GM19372 (cell line): Measurements from ENCODE around the gene FCGBP.
"Not testable (repeated sequence)": the region's sequence is repeated elsewhere in the genome, so short reads cannot be mapped to it uniquely, and the experiment has no call there.

Source experiments
- ATAC-seq: cut with Tn5 transposase; IDR thresholded peaks from one replicate; pipeline ENCODE4 v1.9.1; 2021; ENCODE audit warnings: mild to moderate bottlenecking, low read depth, moderate library complexity; ENCODE audit not compliant: unreplicated experiment

Gene FCGBP

DNA sequence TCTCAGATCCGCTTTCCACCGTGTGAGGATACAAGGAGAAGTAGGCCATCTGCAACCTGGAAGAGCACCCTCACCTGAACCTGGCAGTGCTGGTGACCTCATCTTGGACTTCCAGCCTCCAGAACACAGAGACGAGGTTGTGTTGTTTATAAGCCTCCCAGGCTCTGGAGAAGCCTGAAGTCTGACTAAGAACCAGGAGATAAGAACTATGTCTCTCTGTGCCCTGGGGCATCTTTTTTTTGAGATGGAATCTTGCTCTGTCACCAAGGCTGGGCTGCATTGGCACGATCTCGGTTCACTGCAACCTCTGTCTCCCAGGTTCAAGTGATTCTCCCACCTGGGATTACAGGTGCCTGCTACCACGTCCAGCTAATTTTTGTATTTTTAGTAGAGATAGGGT lies 14.5 kb downstream of the FCGBP start:
- no peak for ATAC-seq

DNA sequence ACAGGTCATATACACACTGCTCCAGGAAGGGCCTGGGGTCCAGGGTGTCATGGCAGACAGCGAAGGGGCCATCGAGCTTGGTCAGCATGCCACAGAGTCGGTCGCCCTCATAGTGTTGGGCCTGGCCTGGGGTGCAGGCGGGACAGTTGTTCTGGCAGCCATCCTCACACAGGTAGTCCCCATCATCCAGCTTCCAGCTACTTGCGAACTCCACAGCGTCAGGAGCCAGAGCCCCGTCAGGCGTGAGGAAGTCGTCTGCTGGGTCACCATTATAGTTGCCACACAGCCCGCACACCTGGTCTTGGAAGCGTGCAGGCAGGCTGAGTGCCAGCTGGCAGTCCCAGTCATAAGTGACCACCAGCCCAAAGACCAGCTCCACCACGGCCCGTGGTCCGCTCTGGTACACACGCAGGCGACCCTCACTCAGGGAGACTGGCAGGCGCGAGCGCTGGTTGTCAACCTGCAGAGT lies 16.2 kb downstream of the FCGBP start:
- ATAC-seq: no peak

DNA sequence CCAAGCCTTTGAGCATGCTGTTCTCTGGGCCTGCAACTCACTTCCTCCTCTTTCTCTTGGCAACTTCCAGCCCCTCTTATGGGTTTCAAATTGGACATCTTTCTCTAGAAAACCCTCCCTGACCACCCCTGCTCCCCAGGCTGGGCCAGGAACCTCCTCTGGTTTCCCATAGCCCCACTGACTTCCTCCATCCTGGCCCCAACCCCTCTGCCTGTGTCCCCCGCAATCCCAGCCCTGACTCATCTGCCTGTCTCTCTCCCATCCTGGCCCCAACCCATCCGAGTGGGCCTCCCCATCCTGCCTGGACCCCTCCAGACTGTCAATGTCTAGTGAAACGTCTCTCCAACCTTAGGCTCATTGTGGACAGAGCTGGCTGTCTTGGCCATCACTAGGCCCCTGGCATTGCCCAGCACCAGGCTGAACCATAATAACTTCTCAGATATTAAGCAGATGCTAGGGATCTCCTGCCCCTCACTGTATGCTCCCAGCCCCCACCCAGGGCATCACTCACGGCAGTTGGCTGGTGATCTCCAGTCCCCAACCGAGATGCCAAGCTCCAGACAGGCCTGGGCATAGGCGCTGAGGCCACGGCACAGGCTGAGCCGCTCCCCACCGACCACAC lies 16.8 kb downstream of the FCGBP start:
- no peak for ATAC-seq

DNA sequence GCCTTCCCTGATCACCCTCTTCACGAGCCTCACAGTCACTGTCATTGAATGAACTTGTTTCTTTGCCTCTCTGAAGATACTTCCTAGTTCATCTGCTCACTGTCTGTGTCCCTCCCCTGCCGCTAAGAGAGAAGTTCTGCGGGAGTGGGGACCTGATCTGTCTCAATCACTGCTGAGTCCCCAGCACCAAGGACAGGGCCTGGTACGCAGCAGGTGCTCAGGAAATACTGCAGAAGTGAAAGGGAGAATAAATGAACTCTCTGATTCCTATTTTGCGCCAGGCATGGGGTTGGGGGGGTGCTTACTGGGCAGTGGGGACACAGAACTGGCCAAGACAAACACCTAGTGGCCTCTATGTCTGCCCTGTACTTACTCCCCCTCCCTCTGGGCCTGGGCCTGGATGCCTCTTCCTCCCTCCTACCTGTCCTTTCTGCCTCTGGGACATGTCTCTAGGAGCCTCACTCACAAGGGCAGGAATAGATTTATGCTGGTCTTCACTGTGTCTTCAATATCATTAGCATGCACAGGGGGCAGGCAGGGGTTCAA lies 17.5 kb downstream of the FCGBP start:
- ATAC-seq: no peak

DNA sequence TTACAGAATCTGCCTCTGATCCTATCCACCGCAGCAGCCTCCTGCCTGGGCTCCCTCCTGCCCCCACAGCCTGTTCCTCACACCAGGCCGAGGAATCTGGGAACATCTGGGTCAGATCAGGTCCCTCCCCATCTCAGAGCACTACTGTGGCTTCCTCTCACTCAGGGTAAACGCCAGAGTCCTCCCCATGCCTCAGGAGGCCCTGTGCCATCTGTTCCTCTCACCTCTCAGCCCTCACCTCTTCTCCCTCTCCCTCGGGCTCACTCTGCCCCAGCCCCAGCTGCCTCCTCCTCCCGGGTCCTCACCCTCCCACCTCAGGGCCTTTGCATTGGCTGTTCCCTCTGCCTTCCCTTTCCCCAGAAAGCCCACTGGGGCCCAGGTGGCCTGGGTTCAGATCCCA lies 18.2 kb downstream of the FCGBP start:
- ATAC-seq: no peak

DNA sequence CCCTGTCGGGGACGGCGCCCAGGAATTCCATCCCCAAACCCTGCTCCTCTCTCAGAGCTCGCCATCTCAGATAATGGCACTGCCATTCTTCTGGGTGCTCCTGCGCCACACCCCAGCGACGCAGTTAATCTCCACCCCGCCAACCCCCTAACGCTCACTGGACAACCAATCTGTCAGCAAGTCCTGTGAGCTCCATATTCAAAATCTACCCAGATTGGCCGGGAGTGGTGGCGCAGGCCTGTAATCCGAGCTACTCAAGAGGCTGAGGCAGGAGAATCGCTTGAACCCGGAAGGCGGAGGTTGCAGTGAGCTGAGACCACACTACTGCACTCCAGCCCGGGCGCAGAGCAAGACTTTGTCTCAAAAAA lies 18.6 kb downstream of the FCGBP start:
- no peak for ATAC-seq

DNA sequence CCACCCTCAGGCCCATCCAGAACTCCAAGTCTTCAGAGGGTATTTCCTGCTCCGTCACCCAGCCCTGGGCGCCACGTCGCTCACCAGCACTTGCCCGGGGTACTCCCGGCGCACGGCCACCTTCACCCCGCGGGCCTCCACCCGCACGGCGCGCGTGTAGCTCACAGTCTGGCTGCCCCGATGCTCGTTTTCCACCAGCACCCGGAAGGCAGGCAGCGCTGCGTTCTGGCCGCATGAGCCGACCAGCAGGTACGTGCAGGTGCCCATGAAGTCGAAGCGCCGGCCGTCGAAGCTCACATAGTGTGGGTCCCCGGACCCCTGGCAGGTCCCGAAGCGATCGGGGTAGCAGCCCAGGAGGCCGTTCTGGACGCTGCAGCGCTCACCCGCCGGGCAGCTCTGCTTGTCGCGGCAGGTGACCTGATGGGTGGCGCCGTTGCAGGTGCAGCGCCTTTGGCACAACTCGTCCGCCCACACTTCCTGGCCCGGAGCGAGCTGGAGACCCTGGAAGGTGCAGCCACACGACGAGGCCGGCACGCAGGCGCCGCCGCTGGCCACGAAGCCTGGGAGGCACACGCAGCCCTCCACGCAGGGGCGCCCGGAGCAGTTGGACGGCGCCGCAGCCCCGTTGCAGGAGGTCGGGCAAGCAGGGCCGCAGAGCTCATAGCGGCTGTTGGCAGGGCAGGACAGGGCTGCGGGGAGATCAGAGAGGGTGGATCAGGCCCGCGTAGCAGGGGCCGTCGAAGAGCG lies 19.2 kb downstream of the FCGBP start:
- ATAC-seq: no peak

DNA sequence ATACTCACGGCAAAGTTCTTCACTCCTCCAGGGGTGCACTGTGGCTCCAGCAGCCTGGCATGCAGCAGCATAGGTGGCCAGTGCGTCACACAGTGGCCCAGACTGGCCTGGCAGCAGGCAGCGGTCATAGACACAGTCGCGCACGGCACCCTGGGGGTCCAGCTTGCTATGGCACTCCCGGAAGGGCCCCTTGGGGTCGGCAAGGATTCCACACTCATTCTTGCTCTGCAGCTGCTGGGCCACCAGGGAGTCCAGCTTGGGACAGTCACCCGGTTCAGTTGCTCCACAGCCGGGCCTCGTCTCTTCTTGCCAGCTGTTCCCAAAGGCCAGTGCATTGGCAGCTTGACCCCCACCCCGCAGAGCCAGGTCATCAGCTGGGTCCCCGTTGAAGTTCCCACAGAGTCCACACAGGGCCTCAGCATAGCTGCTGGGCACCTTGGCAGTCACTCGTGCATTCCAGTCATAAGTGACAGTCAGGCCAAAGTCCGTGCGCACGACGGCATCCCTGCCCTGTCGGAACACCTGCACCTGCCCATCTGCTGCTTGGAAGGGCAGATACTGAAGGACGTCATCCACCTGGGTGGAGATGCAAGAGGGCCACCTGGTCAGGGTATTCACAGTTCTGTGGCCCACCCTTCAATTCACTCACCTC lies 20.6 kb downstream of the FCGBP start:
- ATAC-seq: no peak

DNA sequence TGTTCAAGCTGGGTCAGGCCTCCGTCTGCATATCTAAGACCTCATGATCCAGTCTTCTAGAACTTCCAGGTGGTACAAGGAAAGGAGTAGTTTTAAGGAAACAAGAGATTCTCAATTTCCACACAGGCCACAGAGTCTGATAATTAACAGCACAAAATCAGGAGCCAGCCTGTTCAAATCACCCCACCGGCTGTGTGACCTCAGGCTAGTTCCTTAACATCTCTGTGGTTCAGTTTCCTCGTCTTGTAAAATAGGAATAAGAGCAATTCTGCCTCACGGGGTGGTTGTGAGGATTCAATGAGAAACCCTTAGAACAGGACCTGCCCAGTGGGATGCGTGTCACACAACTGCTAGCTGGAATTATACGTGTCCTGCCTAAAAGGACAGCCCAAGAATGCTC lies 25.6 kb downstream of the FCGBP start:
- ATAC-seq: no peak

DNA sequence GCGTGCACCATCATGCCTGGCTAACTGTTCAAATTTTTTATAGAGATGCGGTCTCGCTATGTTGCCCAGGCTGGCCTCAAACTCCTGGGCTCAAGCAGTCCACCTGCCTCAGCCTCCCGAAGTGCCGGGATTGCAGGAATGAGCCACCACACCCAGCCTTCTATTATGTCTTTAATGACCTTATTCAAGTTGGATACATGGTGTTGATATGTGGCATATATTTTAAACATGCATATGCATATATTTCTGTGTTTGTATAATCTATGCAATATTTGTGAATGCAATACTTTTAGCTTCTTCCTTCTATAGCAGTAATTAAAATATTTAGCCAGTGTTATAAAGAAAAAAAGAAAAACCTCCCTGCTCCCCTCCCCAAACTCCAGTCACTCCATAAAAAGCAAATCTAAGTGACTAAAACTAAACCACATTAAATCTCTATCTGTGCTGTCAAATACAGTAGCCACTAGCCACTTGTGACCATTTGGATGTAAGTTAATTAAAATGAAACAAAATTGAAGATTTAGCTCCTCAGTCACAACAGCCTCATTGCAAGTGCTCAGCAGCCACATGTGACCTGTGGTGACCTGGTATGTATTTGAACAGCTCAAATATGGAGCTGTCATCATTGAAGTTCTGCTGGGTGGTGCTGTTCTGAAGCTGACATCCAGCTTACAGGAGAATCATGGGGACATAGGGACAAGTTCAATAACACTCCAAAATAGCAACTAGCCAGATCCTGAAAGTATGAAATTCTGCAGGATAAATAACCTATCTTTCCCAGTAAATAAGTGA lies 27.4 kb downstream of the FCGBP start:
- no peak for ATAC-seq

DNA sequence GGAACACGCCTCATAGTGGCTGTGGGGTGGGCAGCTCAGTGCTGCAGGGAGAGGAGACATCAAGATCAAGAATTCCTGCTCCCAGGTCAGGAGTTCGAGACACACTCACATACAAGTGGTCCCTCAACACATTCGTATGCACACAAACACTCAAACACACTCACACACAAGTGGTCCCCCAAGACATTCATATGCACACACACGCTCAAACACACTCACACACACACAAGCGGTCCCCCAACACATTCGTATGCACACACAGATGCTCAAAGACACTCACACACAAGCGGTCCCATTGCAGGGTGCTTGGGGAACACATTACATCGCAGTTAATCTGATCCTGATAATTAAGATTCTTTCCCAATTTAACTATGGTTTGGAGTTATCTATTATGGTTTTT lies 28.2 kb downstream of the FCGBP start:
- ATAC-seq: no peak

DNA sequence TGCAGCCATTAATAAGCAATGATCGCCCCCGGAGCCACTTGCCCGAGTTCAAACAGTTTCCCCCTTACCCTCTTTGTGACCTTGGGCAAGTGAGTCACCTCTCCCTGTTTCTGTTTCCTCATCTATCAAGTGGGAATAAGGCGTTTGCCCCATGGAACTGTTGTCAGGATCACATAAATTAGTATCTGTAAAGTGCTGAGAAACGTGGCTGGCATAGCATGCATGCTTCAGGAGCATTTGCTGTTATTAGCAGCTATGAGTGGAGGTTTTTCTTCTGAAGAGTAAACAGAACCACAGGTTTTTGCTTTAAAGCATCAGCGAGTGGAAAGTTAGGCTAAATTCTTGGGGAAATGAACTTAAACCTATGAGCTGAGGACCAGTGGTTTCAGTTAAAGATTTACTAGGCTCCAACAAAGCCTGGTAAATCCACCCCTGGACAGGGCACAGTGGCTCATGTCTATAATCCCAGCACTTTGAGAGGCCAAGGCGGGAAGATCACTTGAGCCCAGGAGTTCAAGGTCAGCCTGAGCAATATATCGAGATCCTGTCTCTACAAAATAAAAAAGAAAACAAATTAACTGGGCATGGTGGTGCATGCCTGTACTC lies 30.8 kb downstream of the FCGBP start:
- not testable (repeated sequence) for ATAC-seq

DNA sequence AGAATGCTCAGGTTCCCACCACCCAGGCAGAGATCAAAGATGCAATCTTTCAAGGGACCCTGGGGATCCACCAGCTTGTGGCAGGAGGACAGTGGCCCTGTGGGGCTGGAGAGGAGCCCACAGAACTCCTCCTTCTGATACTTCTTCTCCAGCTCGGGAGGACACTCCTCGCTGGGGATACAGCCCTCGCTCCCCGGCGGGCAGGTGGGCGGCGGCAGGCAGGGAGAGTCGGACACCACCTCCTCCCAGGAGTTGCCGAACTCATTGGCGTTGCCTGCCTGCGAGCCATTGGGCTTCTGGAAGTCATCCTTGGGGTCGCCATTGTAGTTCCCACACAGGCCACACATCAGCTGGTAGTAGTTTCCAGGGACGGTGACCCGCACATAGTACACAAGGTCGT lies 32.1 kb downstream of the FCGBP start:
- not testable (repeated sequence) for ATAC-seq

DNA sequence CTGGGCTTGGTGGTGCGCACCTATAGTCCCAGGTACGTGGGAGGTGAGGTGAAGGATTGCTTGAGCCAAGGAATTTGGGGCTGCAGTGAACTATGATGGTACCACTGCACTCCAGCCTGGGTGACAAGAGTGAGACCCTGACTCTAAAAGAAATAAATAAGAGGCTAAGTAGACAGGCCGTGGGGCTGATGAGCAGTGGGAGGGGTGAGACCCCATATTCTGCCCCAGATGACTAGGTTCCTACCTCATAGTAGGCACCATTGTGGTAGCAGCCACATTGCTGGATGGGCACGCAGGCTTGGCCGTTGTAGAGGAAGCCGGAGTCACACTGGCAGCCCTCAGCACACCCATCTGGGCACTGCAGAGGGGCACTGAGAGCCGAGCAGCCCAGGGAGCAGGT lies 32.8 kb downstream of the FCGBP start:
- ATAC-seq: not testable (repeated sequence)

DNA sequence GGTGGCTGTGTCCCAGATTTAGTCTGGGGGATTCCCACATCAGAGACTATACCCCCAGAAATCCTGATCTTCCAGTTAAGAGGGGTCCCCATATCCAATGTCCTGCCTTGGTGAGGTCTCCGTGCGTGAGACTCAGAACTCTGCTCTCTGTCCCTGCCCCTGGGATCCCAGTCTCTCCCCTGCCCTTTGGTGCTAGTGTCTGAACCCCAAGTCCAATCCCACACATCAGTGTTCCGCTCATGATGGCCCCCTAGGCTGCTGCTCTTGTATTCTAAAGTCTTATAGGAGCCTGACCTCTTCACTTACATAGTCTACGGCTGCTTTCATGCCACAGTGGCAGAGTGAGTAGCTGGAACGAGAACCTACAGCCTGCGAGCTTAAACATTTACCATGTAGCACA lies 35.6 kb downstream of the FCGBP start:
- ATAC-seq: not testable (repeated sequence)

DNA sequence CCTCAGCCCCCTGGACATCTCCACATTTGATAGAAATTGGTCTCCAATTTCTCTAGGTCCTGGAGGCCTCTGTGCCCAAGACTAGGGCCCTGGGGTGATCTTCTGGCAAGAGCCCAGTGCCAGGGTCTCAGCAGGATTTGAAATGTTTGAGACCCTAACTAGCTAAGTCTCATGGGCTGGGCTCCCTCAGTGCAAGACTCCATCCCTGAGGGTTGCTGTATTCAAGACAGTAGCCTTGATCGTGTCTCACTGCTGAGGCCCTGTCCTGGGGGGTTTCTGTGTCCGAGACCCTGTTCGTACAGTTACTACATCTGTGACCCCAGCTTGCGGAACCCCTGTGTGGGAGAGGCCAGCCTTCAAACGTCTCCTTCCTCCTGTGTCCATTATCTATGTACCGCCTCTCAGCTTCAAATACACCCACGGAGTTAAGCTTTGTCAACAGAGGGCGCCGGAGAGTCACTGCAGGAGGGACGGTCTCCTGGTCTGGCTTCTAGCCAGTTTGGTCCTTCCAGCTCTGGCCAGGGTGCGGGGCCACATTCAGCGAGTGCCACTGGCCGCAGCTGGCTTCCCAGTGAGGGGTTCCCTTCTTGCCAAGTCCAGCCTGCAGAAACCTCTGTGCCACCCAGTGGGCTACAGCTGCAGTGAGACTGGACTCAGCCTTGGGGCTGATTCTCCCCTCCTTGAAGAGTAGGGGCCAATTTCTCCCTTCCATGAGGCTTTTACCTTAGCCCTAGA lies 36.8 kb downstream of the FCGBP start:
- not testable (repeated sequence) for ATAC-seq

DNA sequence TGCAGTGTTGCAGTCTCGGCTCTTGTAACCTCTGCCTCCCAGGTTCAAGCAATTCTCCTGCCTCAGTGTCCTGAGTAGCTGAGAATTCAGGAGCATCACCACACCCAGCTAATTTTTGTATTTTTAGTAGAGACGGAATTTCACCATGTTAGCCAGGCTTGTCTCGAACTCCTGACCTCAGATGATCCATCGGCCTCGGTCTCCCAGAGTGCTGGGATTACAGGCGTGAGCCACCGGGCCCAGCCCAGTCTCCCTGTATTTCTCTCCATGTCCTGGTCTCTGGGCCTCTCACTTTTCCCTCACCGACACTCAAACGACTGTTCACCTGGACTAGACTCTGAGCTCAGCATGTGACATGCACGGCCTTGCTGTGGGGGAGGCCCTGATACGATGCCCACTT lies 39.3 kb downstream of the FCGBP start:
- not testable (repeated sequence) for ATAC-seq

DNA sequence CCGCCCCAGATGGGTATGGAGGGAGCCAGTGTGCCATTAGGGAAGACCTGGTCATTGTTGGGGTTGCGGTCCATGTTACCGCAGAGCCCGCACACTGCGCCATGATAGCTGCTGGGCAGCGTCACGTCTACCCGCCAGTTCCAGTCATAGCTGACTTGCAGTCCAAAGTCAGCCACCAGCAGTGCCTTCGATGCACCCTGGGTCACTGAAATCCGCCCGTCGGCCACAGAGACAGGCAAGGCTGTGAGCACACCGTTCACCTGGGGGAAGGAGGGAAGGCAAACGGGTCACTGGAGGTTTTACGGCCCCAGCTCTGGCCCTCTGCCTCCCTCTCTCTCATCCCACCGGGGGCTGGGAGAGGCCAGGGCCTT lies 40.2 kb downstream of the FCGBP start:
- not testable (repeated sequence) for ATAC-seq

DNA sequence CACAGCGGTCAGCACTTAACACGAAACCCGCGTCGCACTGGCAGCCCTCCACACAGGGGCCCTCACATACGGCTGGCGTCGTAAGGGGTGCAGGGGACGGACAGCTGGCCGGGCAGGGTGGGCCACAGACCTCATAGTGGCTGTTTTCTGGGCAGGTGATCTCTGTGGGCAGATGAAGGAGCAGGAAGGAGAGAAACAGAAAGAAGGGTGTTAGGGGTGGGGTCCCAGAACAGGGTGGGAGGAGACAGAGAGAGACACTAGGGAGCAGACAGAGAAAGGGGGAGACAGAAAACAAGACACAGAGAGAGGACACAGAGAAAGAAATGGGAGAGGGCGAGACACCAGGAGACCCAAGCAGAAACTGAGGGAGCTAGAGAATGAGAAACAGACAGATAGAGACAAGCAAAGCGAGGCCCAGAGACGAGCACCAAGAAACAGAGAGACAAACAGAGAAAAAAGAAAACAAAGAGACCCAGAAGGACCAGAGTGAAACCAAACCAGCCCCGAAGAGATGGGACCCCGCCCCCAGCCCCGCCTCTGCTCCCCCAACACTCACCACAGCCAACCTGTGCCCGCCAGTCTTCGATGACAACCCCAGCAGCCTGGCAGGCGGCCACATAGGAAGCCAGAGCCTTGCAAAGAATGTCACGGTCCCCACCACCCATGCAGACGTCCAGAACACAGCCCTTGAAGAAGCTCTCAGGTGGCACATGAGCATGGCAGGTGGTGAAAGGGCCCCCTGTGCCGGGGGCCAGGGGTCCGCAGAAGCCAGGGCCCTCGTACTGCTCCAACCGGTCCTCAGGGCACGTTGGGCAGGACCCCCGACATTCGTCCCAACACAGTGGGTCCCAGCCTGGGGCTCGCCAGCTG lies 40.8 kb downstream of the FCGBP start:
- not testable (repeated sequence) for ATAC-seq
